ENCODE data around the gene ANO10. TPM values are rescaled to one million over a fixed set of nuclear protein-coding genes. Genes with fewer than 3 reads are reported as not detected.

The ANO10 gene
- total RNA-seq, 2 donors from 2014 or later, result 9.6 to 11.3 TPM

DNA sequence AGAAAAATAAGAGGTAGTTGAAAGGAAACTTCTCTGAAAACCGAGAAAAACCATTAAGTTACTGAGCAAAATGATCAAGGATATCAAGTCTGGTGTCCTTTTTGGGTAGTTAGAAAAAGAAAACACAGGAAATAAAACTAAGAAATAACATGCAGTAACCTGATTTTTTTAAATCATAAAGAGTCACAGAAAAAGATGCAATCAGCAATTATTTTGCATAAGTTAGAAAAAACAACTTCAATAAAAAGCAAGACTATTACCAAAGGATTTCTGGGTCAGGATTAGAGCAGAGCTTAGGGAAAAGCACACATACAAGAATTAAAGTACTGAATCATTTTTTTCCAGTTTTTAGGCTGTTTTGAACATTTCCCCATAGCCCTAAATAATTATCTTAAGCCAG, 28.5 kb upstream of the ANO10 start:
- peaks cover 0 to 6% of the 10 kb centered on the region in 2 donors for H3K4me1 ChIP-seq
- H3K36me3 ChIP-seq, result no peaks in the 10 kb centered on the region
- H3K27ac ChIP-seq, result no peak overlapping the region
- no peak for DNase-seq (ENCODE audit: low spot score)
- no peaks in the 10 kb centered on the region for H3K9me3 ChIP-seq
- H3K4me3 ChIP-seq, result no peak overlapping the region
- H3K27me3 ChIP-seq, result no peaks in the 10 kb centered on the region
- TF ChIP-seq, protein P1, sequence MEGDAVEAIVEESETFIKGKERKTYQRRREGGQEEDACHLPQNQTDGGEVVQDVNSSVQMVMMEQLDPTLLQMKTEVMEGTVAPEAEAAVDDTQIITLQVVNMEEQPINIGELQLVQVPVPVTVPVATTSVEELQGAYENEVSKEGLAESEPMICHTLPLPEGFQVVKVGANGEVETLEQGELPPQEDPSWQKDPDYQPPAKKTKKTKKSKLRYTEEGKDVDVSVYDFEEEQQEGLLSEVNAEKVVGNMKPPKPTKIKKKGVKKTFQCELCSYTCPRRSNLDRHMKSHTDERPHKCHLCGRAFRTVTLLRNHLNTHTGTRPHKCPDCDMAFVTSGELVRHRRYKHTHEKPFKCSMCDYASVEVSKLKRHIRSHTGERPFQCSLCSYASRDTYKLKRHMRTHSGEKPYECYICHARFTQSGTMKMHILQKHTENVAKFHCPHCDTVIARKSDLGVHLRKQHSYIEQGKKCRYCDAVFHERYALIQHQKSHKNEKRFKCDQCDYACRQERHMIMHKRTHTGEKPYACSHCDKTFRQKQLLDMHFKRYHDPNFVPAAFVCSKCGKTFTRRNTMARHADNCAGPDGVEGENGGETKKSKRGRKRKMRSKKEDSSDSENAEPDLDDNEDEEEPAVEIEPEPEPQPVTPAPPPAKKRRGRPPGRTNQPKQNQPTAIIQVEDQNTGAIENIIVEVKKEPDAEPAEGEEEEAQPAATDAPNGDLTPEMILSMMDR (IDR thresholded peaks at IDR 0.05), result no peak

DNA sequence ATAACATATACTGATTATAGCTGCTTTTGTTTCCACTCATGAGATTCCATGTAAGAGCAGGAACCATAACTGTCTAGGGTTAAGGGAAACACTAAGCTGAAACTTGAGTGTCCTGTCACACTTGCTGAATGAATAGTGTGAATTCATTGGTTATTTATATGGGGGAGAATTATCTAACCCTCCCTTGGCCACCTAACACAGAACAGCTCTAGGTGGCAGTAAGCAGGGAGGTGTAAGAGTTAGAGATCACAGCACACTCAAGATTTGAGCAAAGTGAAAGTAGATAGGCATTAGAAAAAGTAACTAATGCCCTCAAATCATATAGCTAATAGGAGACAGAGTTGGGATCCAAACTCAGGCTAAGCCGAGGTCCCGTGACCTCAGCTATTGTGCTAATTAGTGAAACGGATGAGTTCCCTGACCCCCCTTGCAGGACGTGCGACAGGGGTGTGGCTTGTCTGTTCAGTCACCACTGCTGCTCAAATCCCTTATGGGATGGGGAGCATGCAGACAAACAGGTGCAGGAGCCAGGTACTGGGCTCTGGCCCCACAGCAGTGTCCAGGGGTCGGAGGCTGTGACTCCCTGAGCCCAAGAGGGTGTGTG, 27.7 kb upstream of the ANO10 start:
- TF ChIP-seq, protein P1 (IDR thresholded peaks at IDR 0.05), result no peak
- DNase-seq (ENCODE audit: low spot score), result no peak
- Histone ChIP-seq H3K36me3 (no peaks in the 10 kb centered on the region), H3K27me3 (no peaks in the 10 kb centered on the region), H3K9me3 (no peaks in the 10 kb centered on the region), H3K27ac (no peak overlapping the region), H3K4me3 (no peak overlapping the region), H3K4me1 (peaks cover 0 to 6% of the 10 kb centered on the region in 2 donors)

DNA sequence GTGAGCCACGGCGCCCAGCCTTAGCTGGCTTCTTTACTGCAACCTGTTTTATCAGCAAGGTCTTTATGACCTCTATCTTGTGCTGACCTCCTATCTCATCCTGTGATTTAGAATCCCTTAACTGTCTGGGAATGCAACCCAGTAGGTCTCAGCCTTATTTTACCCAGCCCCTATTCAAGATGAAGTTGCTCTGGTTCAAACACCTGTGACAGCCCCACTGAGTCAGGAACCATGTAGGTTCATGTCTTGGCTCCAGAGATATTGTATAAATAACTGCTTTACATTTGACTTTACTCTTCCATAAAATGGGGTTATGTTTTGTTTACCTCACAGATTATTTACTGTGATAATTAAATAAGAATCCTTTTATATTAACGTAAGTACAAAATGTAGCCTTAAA, 27.1 kb upstream of the ANO10 start:
- Histone ChIP-seq H3K27ac (no peak overlapping the region), H3K27me3 (no peaks in the 10 kb centered on the region), H3K4me1 (peaks cover 0 to 6% of the 10 kb centered on the region in 2 donors), H3K36me3 (no peaks in the 10 kb centered on the region), H3K4me3 (no peak overlapping the region), H3K9me3 (no peaks in the 10 kb centered on the region)
- TF ChIP-seq, protein P1 (IDR thresholded peaks at IDR 0.05), result no peak
- no peak for DNase-seq (ENCODE audit: low spot score)

DNA sequence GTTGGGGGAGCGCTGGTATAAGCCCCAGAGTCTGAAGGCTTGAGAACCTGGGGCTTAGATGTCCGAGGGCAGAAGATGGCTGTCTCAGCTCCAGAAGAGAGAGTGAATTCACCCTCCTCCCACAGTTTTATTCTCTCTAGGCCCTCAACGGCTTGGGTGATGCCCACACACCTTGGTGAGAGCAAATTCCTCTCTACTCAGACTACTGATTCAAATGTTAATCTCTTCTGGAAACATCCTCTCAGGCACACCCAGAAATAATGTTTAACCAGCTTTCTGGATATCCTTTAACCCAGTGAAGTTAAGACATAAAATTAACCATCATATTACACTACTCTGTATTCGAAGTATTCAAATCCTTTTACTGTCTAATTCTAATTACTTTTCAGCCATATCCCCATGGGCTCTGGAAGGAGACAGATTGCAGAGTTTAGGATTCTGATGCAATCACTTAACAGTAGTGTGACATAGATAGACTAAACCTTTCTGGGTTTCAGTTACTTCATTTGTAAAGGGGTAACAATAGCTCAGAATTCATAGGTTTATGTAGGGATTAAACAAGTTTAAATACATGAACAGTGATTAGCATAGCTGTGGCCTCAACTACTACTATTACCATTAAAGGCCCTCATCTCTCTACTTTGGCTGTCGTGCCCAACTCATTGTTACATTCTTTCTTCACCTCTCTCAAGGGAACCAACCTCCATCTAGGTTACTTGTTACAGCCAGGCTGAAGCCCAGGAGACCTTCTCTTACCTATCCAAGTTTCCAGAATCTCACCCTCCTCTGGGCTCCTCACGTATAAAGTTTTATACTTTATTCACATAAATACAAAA, 25.7 kb upstream of the ANO10 start:
- Histone ChIP-seq H3K4me1 (peaks cover 0 to 6% of the 10 kb centered on the region in 2 donors), H3K36me3 (no peaks in the 10 kb centered on the region), H3K9me3 (no peaks in the 10 kb centered on the region), H3K27me3 (no peaks in the 10 kb centered on the region), H3K4me3 (no peak overlapping the region), H3K27ac (no peak overlapping the region)
- no peak for DNase-seq (ENCODE audit: low spot score)
- TF ChIP-seq, protein P1 (IDR thresholded peaks at IDR 0.05), result no peak

DNA sequence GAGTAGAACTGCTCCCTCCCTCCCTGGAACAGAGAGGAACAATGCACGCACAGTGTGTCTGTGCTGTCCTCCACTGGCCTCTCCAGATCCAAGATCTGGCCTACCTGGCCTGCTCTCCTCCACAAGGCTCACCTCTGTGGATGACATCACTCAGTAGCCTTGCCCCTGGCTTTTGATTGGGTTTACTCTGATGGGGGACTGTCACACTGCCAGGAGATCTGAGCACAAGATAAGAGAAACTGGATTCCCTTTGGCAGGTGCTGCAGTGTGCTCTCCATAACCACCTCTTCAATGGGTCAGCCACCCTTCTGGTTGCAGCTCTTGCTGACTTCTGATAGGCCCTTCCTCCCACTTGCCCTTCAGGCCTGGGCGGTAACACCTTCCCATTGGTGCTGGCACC, 22.6 kb upstream of the ANO10 start:
- no peak overlapping the region for H3K4me3 ChIP-seq
- DNase-seq (ENCODE audit: low spot score), result no peak
- peaks cover 0 to 2% of the 10 kb centered on the region in 2 donors for H3K4me1 ChIP-seq
- no peaks in the 10 kb centered on the region for H3K27me3 ChIP-seq
- H3K27ac ChIP-seq, result no peak overlapping the region
- H3K36me3 ChIP-seq, result no peaks in the 10 kb centered on the region
- H3K9me3 ChIP-seq, result no peaks in the 10 kb centered on the region
- TF ChIP-seq, protein P1 (IDR thresholded peaks at IDR 0.05), result no peak
